Activated T-helper 1 cell treated with Interleukin-2 at 50 U/mL for 16 hours (primary cell): ENCODE measurements around the gene LARP6.
"Not testable (repeated sequence)": the region's sequence is repeated elsewhere in the genome, so short reads cannot be mapped to it uniquely, and the experiment has no call there.

ENCODE experiments used
- DNase-seq: peaks from one replicate; pipeline ENCODE4 v3.0.0-alpha.2; 2020; ENCODE audit warnings: low read depth

Gene LARP6

DNA sequence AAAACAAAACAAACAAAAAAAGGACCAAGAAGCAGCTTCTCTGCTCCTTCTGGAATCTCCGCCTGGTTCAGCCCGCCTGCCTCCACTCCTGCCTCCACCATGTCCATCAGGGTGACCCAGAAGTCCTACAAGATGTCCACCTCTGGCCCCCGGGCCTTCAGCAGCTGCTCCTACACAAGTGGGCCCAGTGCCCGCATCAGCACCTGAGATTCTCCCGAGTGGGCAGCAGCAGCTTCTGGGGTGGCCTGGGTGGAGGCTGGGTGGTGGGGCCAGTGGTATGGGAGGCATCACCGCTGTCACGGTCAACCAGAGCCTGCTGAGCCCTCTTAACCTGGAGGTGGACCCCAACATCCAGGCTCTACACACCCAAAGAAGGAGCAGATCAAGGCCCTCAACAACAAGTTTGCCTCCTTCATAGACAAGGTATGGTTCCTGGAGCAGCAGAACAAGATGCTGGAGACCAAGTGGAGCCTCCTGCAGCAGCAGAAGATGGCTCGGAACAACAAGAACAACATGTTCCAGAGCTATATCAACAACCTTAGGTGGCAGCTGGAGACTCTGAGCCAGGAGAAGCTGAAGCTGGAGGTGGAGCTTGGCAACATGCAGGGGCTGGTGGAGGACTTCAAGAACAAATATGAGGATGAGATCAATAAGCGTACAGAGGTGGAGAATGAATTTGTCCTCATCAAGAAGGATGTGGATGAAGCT lies 4.8 kb upstream of the LARP6 start:
- DNase-seq: not testable (repeated sequence)

- DNase-seq: no peak
Measured at GRCh38 chr15:70857562-70858285, 3.8 kb upstream of the LARP6 start.

GRCh38 chr15:70856884-70857561 lies 3.1 kb upstream of the LARP6 start:
- no peak for DNase-seq

- no peak for DNase-seq
Measured at GRCh38 chr15:70856177-70856883, 2.4 kb upstream of the LARP6 start.

DNA sequence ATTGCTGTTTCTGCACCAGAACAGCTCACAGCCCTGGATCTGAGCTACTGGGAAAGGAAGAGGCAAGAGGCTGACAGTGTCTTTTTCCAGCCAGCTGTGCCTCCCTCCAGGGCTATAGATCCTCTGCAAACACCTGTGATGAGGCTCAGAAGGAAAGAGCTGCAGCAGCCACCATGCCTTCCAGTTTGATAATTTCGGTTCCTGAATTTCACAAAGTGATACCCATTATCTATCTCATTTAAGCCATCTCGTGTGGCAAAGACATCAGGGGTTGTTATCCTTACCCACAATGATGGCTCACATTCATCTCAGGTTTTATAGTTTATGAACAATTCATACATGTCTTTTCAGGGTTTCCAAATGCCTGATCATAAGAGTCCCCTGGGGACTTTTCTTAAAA lies 1.8 kb upstream of the LARP6 start:
- DNase-seq: no peak

- DNase-seq: no peak
Measured at GRCh38 chr15:70854666-70854976, 664 bp upstream of the LARP6 start.

DNA sequence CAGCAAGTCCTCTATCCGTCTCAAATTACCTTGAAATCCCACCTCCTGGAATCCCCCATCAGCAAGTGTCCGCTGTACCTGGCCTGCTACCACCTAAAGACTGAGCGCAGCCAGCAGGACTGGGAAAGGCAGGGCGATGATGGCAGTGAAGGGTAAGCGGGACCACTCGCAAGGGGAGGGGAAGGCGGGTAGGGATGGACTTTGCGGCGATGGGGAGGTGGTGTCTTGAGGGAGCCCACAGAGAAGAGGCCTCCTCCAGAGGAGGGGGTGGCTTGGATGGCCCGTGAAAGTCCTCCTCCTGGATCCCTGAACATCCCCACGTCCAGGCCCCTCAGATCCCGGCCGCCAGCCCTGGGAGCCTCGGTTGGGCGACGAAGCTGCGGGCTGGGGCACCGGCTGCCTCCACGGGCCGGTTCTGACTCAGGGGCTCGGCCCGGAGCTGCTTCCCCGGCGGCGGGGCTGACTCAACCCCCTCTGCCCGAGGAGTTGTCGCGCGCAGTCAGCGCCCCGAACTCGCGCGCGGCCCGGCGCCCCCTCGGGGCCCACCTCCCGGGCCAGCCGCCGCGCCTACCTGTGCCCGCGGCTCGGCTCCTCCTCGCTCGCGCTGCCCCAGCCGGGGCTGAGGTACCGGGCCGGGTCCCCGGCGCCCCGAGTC lies 512 bp downstream of the LARP6 start:
- no peak for DNase-seq

DNA sequence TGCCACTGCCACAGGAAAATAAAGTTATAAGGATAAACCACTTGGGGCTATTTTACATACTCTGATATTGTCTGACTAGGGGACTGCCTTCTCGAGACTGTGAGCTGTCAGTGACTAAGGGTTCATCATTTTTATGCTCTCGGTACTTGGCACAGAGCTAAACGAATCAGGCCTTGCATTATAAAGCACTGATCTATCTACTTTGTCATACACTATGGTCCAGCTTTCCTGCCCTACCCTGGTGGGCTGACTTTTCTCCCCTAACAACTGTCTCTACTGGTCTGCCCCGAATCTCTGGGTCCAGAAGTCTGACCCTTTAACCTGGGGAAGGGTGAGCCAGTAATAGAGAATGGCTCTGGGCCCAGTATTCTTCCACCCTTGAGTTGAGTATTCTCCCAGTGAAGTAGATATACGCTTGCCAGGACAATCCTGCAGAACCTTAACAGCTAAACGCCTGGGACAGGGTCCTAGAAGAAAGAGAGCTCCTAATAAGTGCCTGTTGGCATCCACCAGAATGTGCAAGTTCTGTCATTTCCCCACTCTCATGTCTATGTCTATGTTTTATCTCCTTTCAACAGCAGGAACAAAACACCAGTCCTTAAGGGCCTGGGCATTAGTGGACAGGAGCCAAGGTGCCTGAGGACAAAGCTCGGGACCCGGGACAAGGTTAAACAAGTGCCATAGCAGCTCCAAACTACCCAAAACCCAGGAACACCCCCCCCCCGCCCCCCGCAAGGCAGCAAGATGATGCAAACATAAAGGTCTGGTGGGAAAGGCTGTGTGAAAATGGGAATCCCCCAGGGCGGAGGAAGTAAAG lies 1.2 kb downstream of the LARP6 start:
- no peak for DNase-seq

DNA sequence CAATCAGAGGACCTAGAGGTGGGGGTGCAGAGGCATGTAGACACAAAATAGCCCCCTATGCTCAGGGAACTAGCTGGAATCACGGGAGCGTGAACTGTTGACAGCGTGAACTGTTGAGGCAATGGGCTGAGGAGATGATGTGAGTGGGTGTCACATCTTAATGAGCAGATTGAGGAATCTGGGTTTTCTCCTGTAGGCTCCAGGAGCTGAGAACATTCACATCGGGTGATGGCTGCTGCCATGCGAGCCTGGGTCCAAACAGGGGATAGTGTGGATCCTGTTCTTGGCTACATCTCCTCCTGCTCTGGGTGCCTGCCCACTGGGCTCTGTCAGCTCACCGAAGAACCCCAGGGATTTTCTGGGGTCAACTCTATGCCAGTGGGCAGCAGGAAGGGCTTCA lies 2.1 kb downstream of the LARP6 start:
- no peak for DNase-seq

- no peak for DNase-seq
Measured at GRCh38 chr15:70845602-70846360, 8.2 kb downstream of the LARP6 start.

DNA sequence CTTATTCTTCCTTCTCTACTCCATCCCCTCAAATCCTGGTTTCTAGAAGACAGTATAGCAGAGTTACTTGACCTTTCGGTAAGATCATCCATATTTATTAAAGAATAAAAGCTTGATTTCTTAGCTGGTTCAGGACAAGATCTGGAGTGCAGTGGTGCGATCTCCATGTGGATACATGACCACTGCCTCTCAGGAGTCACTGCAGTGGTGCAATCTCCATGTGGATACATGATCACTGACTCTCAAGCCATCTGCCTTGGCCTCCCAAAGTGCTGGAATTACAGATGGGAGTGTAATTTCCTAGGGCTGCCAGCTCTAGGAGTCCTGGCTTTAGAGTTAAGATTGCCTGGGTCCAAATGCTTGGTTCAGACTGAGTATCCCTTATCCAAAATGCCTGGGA lies 16.5 kb downstream of the LARP6 start:
- DNase-seq: no peak

GRCh38 chr15:70835841-70836240 lies 18.1 kb downstream of the LARP6 start:
- no peak for DNase-seq

- no peak for DNase-seq
Measured at GRCh38 chr15:70835415-70835814, 18.5 kb downstream of the LARP6 start.

DNA sequence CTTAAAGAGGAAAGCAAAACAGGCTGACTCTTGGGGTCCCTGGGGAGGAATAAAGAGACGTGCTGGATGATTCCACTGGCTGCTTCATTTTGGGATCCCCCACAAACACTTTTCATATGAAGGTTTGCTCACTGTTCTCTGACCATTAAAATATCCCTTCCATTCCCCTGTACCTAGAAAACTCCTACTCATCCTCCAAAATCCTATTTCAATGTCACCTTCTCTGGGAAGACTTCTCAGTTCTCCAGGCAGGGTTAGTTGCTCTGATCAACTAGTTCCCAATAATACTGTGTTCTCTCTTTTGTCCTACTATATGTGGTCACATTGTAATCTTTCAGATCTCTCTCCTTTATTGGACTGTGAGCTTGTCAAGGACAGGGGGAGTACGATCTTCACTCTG lies 19.0 kb downstream of the LARP6 start:
- DNase-seq: no peak

GRCh38 chr15:70833861-70834765 lies 19.8 kb downstream of the LARP6 start:
- no peak for DNase-seq

DNA sequence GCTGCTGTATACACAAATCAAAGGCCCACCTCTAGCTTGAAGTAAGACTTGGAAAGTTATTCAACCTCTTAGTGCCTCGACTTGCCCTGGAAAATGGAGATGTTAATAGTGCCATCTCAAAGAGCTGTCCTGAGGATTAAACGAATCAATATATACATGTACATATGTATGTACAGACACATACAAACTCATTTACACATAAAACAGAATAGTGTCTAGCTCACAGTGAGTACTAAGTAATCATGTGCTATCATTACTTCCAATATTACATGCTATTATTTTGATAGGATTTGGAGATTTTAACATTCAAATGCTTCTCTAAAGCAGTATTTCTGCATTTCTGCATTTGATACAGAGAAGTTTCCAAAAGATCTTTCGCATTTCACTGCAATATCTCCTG lies 20.5 kb downstream of the LARP6 start:
- DNase-seq: no peak

DNA sequence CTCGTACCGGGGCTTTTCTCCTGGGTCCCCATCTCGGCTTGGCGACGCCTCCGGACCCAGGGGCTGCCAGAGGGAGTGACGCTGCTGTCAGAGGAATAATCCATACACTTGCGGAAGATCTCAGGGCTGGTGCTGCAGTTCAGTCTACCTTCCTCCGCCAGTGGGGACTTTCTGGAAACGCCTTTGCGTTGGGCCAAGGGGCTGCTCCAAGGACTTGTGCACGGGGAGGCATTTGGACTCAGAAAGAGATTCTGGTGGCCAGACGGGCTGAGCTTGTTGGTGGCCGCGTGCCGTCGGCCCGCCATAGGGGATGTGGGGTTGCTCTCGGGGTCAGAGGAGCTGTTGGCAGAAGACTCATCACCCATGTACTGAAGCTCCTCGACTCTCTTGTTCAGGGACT lies 21.8 kb downstream of the LARP6 start:
- DNase-seq: no peak

DNA sequence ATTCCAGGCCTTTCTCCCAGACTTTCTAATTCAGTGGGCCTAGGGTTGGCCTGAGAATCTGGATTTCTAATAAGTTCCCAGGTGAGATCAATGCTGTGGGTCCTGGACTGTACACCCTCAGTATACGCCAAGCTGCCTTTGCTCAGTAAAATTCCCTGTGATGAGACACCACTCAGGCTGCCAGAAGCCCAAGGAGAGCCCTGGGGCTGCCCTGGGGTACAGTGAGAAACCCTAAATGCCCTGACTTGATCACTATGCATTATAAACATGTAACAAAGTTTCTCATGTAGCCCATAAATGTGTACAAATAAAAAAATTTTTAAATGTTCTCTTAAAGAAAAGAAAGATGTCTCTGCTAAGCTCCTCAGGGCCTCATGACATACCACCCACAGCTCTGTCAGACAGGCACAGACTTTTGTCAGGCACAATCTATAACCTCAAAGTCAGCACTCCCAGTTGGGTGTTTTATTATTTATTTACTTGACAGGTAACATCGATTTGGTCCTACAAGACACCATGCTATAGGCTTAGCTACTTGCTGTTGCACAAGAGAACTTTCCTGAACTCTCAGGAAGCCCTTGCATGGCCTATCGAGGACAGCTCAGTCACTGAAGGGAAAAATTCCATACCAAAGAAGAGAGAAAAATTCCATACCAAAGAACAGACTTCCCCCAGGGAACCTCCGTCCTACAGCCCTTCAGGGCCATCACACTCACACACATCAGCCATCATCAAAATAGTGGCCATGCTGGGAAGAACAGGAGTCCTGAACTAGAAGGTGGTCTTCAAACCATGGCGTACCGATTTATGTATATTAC lies 22.7 kb downstream of the LARP6 start:
- no peak for DNase-seq

- DNase-seq: no peak
Measured at GRCh38 chr15:70830615-70831014, 23.3 kb downstream of the LARP6 start.
